ENCODE results near the gene ZNF552.
"Not testable (repeated sequence)": the region's sequence is repeated elsewhere in the genome, so short reads cannot be mapped to it uniquely, and the experiment has no call there.

ZNF552 gene

GRCh38 chr19:57816652-57817051 is 1.9 kb upstream of the ZNF552 start:
- no peak overlapping the region for H3K27ac ChIP-seq (replicated peaks)
- no peak for DNase-seq (ENCODE audit: low read depth in 1 of 2, low spot score in 1 of 2)
- no peak for TF ChIP-seq REST (IDR thresholded peaks at IDR 0.05; ENCODE audit: insufficient replicate concordance, low read depth)
- TF ChIP-seq POLR2AphosphoS5 (IDR thresholded peaks at IDR 0.05; ENCODE audit: low read depth) = no peak
- TF ChIP-seq GABPA (IDR thresholded peaks at IDR 0.05; ENCODE audit: low read depth) = no peak
- TF ChIP-seq SPI1 (IDR thresholded peaks at IDR 0.05; ENCODE audit: borderline replicate concordance, low read depth) = no peak
- TF ChIP-seq CTCF (IDR thresholded peaks at IDR 0.05; ENCODE audit: insufficient read depth, low read length) = no peak
- no peak overlapping the region for H3K4me3 ChIP-seq (replicated peaks; ENCODE audit: insufficient read depth, low read length)
- no peaks in the 10 kb centered on the region for H3K27me3 ChIP-seq (ENCODE audit: insufficient read depth, poor library complexity, severe bottlenecking)

- DNase-seq (ENCODE audit: low read depth in 1 of 2, low spot score in 1 of 2) = no peak
- H3K27ac ChIP-seq (replicated peaks) = no peak overlapping the region
- no peak for TF ChIP-seq REST (IDR thresholded peaks at IDR 0.05; ENCODE audit: insufficient replicate concordance, low read depth)
- TF ChIP-seq POLR2AphosphoS5 (IDR thresholded peaks at IDR 0.05; ENCODE audit: low read depth) = no peak
- TF ChIP-seq SPI1 (IDR thresholded peaks at IDR 0.05; ENCODE audit: borderline replicate concordance, low read depth) = no peak
- no peaks in the 10 kb centered on the region for H3K27me3 ChIP-seq (ENCODE audit: insufficient read depth, poor library complexity, severe bottlenecking)
- peak overlapping the region; percentile 97; the same call in 1 of the 2 replicates for H3K4me3 ChIP-seq (replicated peaks; ENCODE audit: insufficient read depth, low read length)
Observed at GRCh38 chr19:57815247-57816075, 748 bp upstream of the ZNF552 start.

GRCh38 chr19:57813919-57814504 is 701 bp downstream of the ZNF552 start:
- no peak for DNase-seq (ENCODE audit: low read depth in 1 of 2, low spot score in 1 of 2)
- H3K27ac ChIP-seq (replicated peaks) = peak overlapping the region; percentile 71
- peak overlapping the region; percentile 97 for H3K4me3 ChIP-seq (replicated peaks; ENCODE audit: insufficient read depth, low read length)
- TF ChIP-seq SPI1 (IDR thresholded peaks at IDR 0.05; ENCODE audit: borderline replicate concordance, low read depth) = no peak
- TF ChIP-seq POLR2AphosphoS5 (IDR thresholded peaks at IDR 0.05; ENCODE audit: low read depth) = no peak
- TF ChIP-seq REST (IDR thresholded peaks at IDR 0.05; ENCODE audit: insufficient replicate concordance, low read depth) = no peak
- no peak for TF ChIP-seq GABPA (IDR thresholded peaks at IDR 0.05; ENCODE audit: low read depth)
- no peaks in the 10 kb centered on the region for H3K27me3 ChIP-seq (ENCODE audit: insufficient read depth, poor library complexity, severe bottlenecking)

GRCh38 chr19:57812975-57813820 is 1.5 kb downstream of the ZNF552 start:
- not testable (repeated sequence) for DNase-seq (ENCODE audit: low read depth in 1 of 2, low spot score in 1 of 2); H3K4me3 ChIP-seq (replicated peaks; ENCODE audit: insufficient read depth, low read length)

More at GRCh38 chr19:57812975-57813820, 1.5 kb downstream of the ZNF552 start:
- not testable (repeated sequence) for H3K27me3 ChIP-seq (ENCODE audit: insufficient read depth, poor library complexity, severe bottlenecking)
- H3K27ac ChIP-seq (replicated peaks) = 0 out of 2 replicates have a peak overlapping the region, but pooled peaks have one; percentile 14

Data from HL-60 (cell line).